Urinary bladder (tissue), 4 donors: ENCODE measurements around the gene LRPAP1. TPM values are rescaled to one million over a fixed set of nuclear protein-coding genes. Genes with fewer than 3 reads are reported as not detected.

Experiments
- DNase-seq: peaks from one replicate; pipeline ENCODE4 v3.0.0-alpha.2; 2015; ENCODE audit errors: extremely low spot score
- H3K27ac ChIP-seq: one replicate; pipeline ENCODE4 v1.5.1; 2013; ENCODE audit warnings: low read depth, mild to moderate bottlenecking, moderate library complexity
- H3K36me3 ChIP-seq: one replicate; pipeline ENCODE4 v1.6.1; 2013; ENCODE audit warnings: mild to moderate bottlenecking, moderate library complexity; ENCODE audit not compliant: insufficient read depth
- H3K4me1 ChIP-seq: one replicate; pipeline ENCODE4 v1.6.1; 2013; ENCODE audit warnings: mild to moderate bottlenecking, moderate library complexity; ENCODE audit not compliant: insufficient read depth
- H3K4me3 ChIP-seq: one replicate; pipeline ENCODE4 v1.5.1; 2013; ENCODE audit warnings: low read depth, low read length
- WGBS: extraction: QIAGEN DNeasy Blood & Tissue Kit; methylation state at CpG from one replicate; pipeline ENCODE4 v1.1.7; 2013; 5-methylcytosine and 5-hydroxymethylcytosine counted together
- polyA plus RNA-seq: library from polyadenylated mRNA; stranded (reverse); fragments of 200-250 nt; gene quantifications from one replicate; pipeline ENCODE4 v1.2.3, GENCODE V29; 2013
- total RNA-seq: library from RNA; depleted of rRNA; stranded (reverse); fragments of >200 nt; gene quantifications from one replicate; pipeline ENCODE4 v1.2.3, GENCODE V29; 2014
- donor health status: healthy with polysubstance abuse.
- donor health status: healthy.

LRPAP1 gene
- total and polyA plus RNA-seq, 2 donors, result 79.6 to 231 TPM

DNA sequence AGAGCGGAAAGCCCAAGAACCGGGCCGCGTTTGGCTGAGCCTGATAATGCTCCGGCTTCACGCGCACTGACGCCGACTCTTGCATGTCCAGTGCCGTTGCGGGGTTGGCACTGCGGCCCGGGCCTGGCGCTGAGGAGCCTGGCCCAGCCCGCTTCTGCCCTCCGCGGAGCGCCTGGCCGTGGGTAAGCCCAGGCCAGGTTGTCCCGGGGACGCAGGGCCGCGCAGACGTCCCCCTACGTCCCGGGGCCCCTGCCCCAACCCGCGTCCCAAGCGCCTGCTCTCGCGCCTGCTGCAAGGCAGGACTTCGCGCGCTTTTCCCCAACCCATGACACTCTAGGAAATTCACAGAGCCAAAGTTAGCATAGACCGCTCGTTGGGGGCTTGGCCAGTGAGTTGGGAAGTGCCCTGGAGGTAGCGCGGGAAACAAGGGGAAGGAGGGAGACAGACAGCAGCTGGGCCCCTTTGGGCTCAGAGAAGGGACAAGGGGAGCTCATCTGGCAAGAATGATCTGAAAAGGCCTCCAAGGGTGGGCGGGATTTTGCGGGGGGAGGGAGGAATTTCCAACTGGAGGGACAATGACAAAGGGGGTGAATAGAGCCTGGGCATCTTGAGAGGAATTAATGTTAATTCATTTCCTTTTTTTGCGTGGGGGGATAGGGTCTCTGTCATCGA, 665 bp upstream of the LRPAP1 start:
- H3K36me3 ChIP-seq, result no peaks in the 10 kb centered on the region
- H3K27ac ChIP-seq, result no peak overlapping the region
- H3K4me1 ChIP-seq, result no peaks in the 10 kb centered on the region
- H3K4me3 ChIP-seq, result peak overlapping the region; percentile 95
- no peak for DNase-seq
- 12% methylated on average over 42 of the region's 42 CpGs for WGBS

DNA sequence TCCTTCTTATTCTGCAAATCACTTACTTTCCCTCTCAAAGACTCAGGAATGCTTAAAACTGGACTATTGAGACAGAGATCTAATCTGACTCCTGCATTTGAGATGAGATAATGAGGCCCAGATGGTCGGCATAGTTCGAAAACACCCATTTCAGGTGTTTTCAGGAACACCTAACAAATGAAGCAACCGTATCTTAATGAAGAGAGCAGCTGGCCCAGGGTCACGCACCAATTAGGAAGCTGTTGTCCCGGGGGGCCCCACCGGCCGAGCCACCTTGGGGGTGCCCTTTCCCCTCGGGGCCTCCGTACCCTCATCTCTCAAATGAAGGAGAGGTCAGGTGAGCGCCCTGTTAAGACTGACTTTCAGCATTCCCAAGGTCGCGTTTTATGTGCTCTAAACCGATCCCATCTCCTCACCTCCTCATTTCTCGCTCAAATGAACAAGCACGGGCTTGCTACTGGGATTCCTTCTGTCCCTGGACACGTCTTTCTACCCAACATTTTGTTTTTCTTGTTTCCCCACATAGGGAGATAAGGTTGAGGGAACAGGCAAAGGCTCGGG, 824 bp downstream of the LRPAP1 start:
- Histone ChIP-seq H3K4me1 (no peaks in the 10 kb centered on the region), H3K4me3 (peak overlapping the region; percentile 95), H3K36me3 (peaks cover 3% of the 10 kb centered on the region), H3K27ac (no peak overlapping the region)
- DNase-seq, result peak; percentile 18
- 12% methylated on average over 17 of the region's 17 CpGs for WGBS

DNA sequence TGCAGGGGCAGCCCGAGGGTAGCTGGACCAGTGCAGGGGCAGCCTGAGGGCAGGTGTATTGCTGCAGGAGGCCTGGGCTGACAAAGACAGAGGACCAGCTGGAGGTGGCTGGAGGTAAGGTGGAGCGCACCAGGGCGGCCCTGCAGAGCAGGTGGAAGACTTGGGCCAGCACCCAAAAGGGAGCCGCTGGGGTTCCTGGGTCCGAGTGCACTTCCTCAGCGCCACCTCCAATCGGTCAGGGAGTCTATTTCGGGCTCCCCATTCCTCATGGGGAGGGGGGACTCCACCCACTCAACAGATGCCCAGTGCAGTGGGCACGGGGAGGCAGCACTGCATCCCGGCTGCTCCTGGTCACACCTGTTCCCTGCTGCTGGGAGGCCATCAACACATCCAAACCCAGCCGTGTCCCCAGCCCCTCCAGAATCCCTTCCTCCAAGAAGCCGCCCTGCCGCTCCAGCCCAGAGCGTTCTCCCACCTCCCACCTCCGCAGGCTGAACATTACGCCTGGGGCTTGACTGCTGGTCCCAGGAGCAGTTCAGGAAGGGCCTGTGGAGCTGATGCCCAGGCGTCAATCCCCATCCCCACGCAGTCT, 1.5 kb downstream of the LRPAP1 start:
- Histone ChIP-seq H3K36me3 (peaks cover 3% of the 10 kb centered on the region), H3K27ac (no peak overlapping the region), H3K4me3 (peak overlapping the region; percentile 95), H3K4me1 (no peaks in the 10 kb centered on the region)
- DNase-seq, result no peak
- WGBS, result 74% methylated on average over 18 of the region's 18 CpGs

DNA sequence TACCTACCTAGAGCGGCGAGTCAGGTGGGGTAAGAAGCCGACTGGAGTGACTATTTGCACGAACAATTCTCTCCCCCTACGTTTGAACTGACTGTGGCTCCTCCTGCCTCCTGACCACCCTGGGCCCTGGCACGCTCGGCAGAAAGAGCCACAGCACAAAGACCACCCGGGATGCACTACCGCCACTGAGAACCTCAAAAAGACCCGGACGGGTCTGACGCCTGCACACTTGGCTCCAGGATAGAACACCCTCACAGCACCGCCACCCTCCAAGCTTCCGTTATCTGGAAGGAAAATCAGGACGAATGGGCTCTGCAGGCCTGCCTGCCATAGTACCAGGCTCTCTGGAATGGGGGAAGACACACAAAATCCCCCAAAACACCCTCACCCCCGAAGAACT, 2.2 kb downstream of the LRPAP1 start:
- Histone ChIP-seq H3K36me3 (peaks cover 3% of the 10 kb centered on the region), H3K4me3 (no peak overlapping the region), H3K4me1 (no peaks in the 10 kb centered on the region), H3K27ac (no peak overlapping the region)
- DNase-seq, result no peak
- 89% methylated on average over 16 of the region's 16 CpGs for WGBS

DNA sequence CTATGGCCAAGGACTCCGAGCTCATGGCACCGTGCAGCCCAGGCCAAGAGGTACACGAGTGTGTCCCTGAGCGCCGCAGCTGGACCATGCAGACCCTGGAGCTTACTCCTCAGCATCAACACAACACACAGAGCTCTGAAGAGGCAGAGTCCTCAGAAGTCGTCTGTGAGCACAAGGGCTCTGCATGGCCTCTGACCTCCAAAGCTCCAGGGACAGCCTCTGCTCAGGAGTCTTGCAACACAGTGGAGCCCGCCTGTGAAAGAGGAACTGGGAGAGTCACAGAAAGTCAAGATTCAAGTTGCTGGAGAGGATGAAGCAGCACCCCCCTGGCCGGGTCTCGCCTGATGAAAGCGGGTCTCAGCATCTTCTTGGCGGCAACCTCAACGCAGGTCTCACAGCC, 2.9 kb downstream of the LRPAP1 start:
- Histone ChIP-seq H3K36me3 (peaks cover 3% of the 10 kb centered on the region), H3K4me1 (no peaks in the 10 kb centered on the region)
- 86% methylated on average over 12 of the region's 12 CpGs for WGBS

DNA sequence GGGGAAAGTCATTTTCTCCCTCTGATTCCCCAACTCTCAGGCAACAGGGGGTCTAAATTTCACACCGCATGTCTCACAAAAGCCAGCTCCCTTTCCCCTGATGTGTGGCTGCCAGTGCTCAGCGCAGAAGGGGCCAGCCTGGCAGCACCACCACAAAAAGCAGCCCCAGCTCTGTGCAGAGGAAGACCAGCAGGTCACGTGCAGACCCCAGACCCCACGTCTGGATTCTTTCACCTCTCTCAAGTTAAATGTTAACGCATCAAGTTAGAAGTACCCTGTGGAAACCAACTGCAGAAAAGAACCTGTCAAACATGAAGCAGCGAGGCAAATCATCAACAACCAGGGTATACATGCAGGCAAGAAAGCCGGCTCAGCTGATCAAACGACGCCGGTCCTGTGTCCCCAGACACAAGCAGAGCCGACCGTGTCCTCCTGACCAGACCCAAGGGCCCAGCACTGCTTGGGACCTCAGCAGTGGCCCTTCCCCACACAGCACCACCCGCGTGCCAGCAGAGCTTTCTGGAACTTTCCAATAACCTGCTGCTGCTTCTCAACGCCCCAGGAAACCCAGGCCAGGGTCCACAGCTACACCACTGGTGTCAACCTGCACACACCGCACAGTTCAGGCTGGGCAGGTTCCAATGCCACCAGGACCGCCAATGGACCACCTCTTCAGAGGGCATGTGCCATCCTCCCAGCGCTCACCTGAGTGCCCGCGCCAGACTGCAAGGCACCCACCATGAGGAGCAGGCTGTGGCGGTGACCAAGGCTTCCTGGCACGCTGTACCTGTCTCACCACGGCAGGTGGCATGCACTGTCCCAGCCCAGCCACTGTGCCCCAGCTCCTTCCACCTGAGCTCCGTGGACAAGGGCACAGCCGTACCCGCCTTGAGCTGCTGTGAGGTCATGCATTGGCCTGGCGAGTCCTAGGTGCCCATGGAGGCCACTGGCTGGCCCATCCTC, 4.0 kb downstream of the LRPAP1 start:
- H3K36me3 ChIP-seq, result peaks cover 3% of the 10 kb centered on the region
- 94% methylated on average over 27 of the region's 27 CpGs for WGBS
- H3K4me1 ChIP-seq, result no peaks in the 10 kb centered on the region
- no peak overlapping the region for H3K4me3 ChIP-seq
- no peak overlapping the region for H3K27ac ChIP-seq
- no peak for DNase-seq

More for the DNA sequence above, 2.9 kb downstream of the LRPAP1 start:
- no peak for DNase-seq
- Histone ChIP-seq H3K4me3 (no peak overlapping the region), H3K27ac (no peak overlapping the region)

DNA sequence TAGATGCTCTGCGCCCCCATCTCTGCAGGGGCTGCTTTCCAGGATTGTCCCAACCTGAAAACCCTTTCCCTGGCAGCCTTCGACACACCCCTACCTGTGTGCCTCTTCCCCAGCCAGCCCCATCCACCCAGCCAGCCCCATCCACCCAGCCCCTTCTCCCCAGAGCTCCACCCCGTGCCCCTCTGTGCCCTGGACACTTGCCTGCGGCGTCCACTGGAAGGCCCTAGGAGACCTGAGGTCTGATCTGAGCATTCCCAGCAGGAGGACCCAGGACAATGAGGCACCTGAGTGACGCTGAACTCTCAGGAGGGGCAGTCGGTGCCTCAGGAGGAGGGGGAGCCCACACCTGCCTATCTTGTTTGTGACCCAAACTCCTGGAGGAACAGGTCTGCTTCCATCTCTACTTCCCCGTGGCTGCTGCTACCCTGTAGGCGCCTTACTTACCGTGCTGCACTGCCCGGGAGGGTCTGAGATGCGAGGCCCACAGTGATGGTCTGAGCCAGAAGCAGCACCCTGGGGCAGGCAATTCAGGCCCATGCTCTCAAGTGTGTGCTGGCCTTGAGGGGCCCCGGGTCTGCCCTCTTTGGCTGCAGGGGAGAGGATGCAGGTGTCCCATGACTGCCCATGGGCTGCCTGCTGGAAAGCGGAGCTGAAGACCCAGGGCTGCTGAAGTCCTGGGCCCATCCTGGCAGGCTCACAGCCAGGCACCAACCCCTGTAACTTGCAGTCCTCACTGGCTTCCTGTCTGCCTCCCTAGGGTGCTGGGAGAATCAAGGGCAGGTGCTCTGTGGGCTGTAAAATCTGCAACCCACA, 4.9 kb downstream of the LRPAP1 start:
- Histone ChIP-seq H3K4me3 (no peak overlapping the region), H3K36me3 (peaks cover 3% of the 10 kb centered on the region), H3K4me1 (no peaks in the 10 kb centered on the region), H3K27ac (no peak overlapping the region)
- WGBS, result 94% methylated on average over 14 of the region's 14 CpGs
- DNase-seq, result no peak

DNA sequence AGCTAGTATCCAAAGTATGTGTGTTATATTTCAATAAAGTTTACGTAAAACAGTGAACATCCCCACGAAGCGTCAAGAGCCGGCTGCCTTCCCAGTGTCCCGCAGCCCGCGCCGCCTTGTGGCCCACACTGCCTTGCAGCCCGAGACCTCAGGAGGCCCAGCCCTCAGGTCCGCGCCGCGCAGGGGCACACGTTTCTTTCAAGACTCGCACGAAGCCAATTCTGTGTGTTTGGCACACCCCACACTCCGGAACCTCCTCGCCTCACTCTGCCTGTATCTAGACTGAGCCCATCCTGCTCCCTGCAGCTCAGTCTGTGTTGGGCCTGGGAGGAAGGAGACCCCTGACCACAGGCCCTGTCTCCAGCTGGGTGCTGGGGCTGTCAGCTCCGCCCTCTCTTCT, 5.8 kb downstream of the LRPAP1 start:
- no peaks in the 10 kb centered on the region for H3K4me1 ChIP-seq
- WGBS, result 92% methylated on average over 19 of the region's 19 CpGs
- DNase-seq, result no peak
- peaks cover 6% of the 10 kb centered on the region for H3K36me3 ChIP-seq
- H3K27ac ChIP-seq, result no peak overlapping the region
- H3K4me3 ChIP-seq, result no peak overlapping the region

DNA sequence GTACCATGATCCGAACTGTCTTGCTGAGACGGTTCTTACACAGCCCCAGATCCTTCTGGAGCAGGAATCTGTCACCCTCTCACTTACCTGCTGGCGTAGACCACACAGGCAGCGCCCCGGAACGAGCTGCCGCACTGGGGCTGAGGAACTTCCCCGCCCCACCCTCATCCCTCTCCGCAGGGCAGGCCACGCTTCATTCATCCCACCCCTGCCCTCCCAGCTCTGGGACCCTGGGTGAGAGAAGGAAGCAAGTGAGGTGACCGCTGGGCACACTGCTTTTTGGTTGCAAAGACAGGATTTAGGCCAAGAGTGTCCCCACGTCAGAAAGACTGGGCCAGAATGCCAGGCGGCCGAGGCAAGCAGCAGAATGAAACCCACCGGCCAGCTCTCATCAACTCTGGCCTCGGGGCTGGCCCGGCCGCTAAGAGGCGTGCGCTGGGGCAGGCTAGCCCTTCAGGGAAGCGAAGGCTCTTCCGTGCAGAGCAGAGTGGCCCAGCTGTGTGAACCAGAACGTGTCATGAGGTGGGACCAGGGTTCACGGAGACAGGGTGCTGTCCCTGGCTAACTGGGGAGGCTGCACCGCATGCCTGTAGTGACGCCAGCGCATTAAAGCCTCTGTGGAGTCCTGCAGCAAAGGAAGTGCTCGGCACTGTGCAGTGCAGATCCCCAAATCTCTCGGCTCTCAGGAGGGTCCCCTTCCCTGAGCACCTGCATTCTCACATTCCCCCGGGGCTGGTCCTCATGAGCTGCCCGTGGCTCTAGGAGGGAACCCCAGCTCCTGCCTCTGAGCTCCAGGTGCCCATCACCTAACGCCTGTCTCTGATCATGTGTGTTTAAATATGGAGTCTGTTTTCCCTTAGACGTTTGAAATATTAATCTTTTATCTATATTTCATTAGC, 6.4 kb downstream of the LRPAP1 start:
- Histone ChIP-seq H3K4me3 (no peak overlapping the region), H3K27ac (no peak overlapping the region), H3K36me3 (peaks cover 6% of the 10 kb centered on the region), H3K4me1 (no peaks in the 10 kb centered on the region)
- 88% methylated on average over 33 of the region's 33 CpGs for WGBS
- no peak for DNase-seq

DNA sequence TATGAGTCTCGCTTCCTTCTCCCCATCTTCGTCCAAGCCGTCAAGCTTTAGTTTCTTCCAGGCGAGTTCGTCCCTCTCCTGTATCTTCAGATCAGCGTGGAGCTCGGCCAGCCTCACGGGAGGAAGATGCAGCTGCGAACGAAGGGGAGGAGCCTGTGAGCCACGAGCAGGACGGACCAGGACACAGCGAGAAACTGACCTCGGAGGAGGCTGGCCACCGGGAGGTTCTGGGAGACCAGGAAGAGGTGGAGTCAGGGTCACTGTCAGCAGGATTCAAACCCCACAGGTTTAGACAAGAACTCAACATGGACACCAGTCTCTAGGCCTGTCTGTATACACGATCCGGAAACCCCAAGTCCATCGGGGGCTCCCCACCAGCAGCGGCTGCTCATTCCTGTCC, 7.3 kb downstream of the LRPAP1 start:
- Histone ChIP-seq H3K27ac (no peak overlapping the region), H3K4me1 (no peaks in the 10 kb centered on the region), H3K4me3 (no peak overlapping the region), H3K36me3 (peaks cover 6% of the 10 kb centered on the region)
- DNase-seq, result no peak
- WGBS, result 79% methylated on average over 19 of the region's 19 CpGs

DNA sequence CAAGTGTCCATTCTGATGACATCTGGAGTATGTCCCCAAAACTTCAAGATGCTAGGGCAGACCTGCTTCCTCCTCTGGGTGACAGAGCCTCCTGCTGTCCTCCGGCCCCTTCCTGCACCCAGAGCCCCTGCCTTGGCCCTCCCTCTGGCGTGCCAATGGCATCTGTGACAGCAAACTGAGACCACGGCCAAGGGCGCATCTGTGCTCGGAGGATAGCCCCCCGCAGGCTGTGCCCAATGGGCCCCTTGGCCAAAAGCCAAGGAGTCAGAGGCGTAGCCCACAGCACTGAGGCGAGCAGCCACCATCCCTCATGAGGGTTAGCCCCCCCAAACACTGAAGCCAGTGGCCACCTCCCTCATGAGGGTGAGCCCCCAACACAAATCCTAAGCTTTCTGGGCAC, 7.9 kb downstream of the LRPAP1 start:
- H3K27ac ChIP-seq, result no peak overlapping the region
- H3K4me1 ChIP-seq, result no peaks in the 10 kb centered on the region
- DNase-seq, result no peak
- WGBS, result 91% methylated on average over 8 of the region's 8 CpGs
- H3K36me3 ChIP-seq, result peaks cover 6% of the 10 kb centered on the region
- no peak overlapping the region for H3K4me3 ChIP-seq

DNA sequence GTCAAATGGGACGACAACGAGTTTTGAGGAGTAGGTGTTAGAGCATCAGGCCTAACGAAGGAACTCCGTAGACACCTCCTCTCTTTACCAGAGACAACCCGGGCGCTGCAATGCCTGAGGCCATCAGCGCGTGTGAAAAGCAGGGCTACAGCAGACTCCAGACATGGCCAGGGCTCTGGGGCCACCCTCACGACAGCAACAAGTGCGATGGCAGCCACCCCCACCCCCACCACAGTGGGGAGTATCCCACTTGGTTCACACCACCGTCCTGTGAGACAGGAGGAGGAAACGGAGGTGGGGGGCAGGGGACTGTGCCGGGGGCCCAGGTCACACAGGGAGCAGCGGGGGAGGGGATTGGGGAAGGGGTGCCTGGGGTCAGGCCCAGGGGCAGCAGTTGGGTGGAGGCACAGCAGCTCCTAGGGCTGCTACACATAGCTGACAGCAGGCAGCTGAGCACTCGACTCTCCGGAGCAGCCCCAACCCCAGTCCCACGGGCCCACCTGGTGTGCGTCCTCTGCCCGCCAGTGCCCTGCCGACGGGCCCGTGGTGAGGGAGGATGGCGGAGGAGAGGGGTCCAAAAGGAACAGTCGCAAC, 8.5 kb downstream of the LRPAP1 start:
- no peak overlapping the region for H3K27ac ChIP-seq
- H3K36me3 ChIP-seq, result peaks cover 6% of the 10 kb centered on the region
- DNase-seq, result no peak
- 89% methylated on average over 24 of the region's 24 CpGs for WGBS
- no peaks in the 10 kb centered on the region for H3K4me1 ChIP-seq
- no peak overlapping the region for H3K4me3 ChIP-seq
